GM21723 (cell line): ENCODE results near the gene SIGLECL1.

ENCODE experiments used
- ATAC-seq: cut with Tn5 transposase; IDR thresholded peaks from one replicate; pipeline ENCODE4 v1.9.1; 2021; ENCODE audit warnings: mild to moderate bottlenecking, moderate library complexity; ENCODE audit not compliant: unreplicated experiment

Gene SIGLECL1

GRCh38 chr19:51295382-51296126 lies 44.7 kb downstream of the SIGLECL1 start:
- no peak for ATAC-seq

DNA sequence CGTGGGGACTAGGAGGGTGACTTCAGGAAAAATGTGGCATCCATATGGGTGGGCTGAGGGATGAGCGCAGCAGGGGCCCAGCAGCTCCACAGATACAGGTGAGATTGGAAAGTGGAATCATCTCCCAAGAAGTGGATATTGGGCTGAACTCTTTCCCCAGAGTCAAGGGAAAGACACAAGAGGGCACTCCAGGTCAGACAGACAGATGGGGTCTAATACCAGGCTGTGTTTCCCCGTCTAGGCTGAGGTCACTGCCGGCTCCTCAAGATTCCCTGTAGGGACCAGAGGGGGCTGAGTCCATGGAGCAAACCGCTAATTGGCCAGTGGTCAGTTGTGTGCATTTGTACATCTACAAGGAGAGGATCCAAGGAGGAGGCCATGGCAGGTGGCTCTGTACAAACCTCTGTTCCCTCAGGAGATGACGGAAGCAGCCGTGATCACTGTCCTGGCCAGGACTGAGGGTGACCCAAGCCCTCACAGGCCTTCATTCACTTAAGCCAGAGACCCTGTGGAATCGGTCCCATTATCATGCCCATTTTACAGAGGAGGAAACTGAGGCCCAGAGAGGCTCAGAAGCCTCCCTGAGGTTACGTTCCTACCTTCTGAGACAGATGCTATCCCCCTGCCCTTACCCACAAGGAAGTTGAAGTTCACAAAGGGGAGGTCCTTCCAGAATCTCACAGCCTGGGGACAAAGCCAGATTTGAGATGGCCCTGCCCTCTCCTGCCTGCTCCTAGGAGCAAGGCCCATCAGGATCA lies 45.6 kb downstream of the SIGLECL1 start:
- ATAC-seq, result no peak

- no peak for ATAC-seq
Measured at GRCh38 chr19:51297406-51297805, 46.5 kb downstream of the SIGLECL1 start.

DNA sequence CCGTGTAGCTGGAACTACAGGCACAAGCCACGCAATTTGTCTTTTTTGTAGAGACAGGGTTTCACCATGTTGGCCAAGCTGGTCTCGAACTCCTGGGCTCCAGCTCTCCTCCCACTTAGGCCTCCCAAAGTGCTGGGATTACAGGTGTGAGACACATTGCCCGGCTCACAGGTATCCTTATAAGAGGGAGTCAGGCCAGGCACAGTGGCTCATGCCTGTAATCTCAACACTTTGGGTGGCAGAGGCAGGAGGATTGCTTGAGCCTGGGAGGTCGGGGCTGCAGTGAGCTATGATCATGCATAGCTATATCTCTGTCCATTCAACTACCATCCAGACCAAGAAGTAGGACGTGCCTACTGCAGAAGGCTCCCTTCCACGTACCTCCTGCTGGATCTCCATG lies 50.4 kb downstream of the SIGLECL1 start:
- ATAC-seq, result no peak

DNA sequence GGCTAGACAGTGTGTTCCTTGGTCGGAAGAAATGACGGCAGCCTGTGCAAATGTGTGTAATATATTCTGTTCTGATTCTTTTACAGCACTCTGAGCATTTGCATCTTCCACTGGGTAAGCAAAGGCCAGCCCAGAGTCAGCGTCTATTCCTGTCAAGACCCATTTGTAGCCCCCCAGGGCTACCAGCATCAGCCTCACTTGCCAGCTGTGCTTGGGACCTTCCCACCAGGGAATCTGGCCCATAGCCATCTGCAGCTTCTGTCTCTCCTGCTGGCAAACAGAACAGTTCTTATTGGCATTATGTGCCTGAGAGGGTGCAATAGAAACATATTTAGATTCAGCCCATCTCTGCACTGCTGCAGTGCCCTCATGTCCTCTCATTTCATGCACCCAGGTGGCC lies 54.6 kb downstream of the SIGLECL1 start:
- no peak for ATAC-seq

DNA sequence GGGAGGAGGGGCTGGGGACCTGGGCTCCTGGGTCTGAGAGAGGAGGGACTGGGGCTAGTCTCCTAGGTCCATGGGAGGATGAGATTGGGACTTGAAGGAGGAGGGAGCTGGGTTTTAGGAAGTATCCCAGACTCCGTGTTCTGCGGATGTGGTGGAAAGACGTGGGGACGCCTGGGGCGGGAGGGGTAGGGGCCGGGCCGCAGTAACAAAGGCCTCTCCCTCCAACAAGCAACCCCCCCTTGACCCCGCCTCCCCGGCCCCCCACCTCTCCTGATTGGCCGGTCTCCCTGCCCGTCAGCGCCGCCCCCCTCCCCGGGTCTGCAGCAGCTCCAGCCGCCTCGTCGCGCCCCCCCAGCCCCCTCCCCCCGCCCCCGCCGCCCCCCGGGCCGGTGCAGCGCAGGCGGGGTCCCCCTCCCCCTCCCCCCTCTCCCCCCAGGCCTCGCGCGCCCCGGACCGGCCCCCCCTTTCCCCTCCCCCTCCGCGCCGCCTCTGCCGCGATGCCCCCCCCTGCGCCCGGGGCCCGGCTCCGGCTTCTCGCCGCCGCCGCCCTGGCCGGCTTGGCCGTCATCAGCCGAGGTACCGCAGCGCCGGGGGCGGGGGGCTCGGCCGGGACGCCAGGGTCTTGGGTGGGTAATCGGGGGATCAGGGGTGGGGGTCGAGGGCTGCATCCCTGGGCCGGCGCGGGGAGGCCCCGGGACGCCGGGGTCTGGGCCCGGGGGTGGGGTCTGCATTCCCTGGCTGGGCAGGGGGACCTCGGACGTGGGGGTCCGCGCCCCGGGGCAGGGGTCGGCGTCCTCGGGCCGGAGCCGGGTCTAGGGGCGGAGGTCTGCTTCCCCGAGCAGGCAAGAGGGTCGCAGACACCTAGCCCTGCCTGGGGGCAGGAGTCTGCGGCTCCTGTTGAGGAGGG lies 60.7 kb downstream of the SIGLECL1 start, which contains the start of gene IGLON5:
Gene IGLON5 (plus strand): TSS at position 294 of the 907 bp plus-strand sequence. CDS start 204 bp downstream, at position 498.
- ATAC-seq, result no peak

DNA sequence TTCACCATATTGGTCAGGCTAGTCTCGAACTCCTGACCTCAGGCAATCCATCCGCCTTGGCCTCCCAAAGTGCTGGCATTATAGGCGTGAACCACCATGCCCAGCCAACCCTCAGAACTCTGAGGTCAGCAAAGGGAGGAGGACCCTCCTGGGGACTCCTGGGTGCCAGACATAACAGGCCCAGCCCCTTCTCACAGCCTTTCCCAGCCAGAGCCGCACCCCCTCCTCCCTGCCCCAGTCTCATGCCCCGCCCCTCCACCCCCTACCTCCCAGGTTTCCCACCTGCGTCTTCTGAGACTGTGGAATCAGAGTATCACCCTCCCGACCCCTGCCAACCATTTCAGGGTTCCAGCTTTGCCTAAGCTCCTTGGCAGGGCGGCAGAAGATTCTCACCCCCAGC lies 65.8 kb downstream of the SIGLECL1 start:
- no peak for ATAC-seq

DNA sequence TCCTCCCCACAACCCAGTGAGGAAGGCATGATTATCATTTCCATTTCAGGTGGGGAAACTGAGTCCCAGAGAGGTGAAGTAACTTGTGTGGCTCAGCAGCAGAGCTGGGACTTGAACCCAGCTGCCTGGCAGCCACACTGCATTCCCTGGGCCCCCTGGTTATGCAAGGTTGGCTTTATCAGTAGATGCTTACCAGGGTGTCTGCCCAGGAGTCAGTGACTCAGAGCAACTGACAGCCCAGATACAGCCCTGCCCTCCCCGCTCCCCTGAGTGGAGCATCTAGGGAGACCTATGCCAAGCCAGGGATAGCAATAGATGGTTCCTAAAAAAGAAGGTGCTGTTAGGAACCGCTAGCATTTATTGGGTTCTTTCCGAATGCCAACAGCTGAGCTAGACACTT lies 66.5 kb downstream of the SIGLECL1 start:
- ATAC-seq, result no peak

- ATAC-seq, result no peak
Measured at GRCh38 chr19:51317968-51318367, 67.1 kb downstream of the SIGLECL1 start.
